GM12873 (cell line): ENCODE data around the gene P3R3URF.

Experiments
- CTCF ChIP-seq: IDR thresholded peaks from 2 replicates; pipeline ENCODE4 v1.5.1; 2012; ENCODE audit warnings: low read depth, mild to moderate bottlenecking, moderate library complexity, low read length, control low read depth; ENCODE audit not compliant: insufficient read depth; ENCODE audit errors: missing control alignments

The P3R3URF gene

DNA sequence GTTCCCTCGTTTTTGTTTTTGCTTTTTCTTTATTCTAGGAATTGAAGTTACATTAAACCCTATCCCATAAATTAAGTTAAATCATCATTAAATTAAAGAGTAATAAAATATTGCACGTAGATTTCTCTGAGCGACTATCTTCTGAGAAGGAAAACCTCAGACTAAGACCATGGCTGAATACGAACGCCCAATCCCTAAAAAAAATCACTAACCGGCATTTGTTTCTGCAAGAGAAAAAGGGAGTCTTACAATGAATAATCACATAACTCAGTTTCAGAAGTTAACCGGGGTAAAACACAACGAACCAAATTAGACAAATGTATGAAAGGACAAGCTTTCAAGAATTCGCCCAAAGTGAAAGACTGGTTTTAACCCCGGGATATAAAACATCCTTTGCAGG is 45.2 kb downstream of the P3R3URF start:
- TF ChIP-seq CTCF: no peak

- TF ChIP-seq CTCF: no peak
Measured at GRCh38 chr1:46130606-46131005, 45.7 kb downstream of the P3R3URF start.

DNA sequence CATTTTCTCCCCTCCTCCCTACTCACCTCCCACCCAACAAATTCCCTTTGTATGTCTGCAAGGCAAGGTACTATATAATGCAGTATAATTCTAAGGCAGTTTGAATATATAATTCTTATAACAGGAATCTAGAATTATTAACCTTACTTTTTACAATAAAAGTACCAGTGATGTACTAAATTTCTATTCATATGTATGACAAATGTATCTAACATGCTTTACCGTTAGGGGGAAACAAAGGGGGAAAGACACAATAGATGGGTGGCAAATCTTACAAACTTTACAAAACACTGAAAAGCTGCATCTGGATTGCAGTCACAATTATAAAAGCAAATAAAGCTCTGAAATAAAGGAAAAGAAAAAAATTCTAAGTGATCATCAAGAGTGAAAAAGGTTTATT is 46.2 kb downstream of the P3R3URF start:
- no peak for TF ChIP-seq CTCF

- no peak for TF ChIP-seq CTCF
Measured at GRCh38 chr1:46128344-46128743, 47.9 kb downstream of the P3R3URF start.
